Measurements from ENCODE around the gene KDELR3.

The KDELR3 gene

DNA sequence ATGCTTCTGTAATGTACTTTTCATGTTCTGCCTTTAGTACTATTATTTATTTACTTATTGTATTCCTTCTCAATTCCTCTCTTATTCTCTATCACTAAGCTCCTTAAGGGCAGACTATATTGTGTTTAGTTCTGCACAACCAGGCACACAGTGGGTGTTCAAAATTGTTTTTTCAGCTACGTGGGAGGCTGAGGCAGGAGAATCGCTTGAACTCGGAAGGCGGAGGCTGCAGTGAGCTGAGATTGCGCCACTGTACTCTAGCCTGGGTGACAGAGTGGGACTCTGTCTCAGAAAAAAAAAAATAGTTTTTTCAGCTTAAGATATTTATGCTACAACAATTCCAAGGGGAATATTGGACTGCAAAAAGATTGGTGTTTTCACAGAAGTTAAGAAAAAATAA is 55.6 kb downstream of the KDELR3 start:
- DNase-seq, result no peak

DNA sequence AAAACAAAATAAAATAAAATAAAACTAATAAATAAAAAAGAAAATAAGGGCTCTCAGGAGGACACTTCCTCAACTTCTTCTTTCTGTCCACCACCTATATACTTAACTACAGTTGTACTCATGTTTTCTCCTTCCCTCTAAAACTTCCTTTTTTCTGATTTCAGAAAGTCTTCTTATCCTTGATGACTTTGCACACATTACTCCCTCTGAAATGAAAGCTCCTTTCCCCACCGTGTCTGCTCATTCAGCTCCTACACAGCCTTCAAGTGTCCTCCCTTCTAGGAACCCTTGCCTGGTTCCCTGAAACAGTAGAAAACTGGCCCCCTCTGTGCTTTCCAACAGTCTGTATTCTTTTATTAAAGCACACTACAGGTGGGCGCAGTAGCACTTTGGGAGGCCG is 56.5 kb downstream of the KDELR3 start:
- no peak for DNase-seq

- DNase-seq, result no peak
These were observed 63.5 kb downstream of the KDELR3 start for GRCh38 chr22:38531251-38531938.

Data from fibroblast of upper back skin (primary cell).